ENCODE data around the gene HERPUD2.

The HERPUD2 gene

GRCh38 chr7:35647171-35647574 lies 47.8 kb downstream of the HERPUD2 start:
- H3K27ac ChIP-seq (ENCODE audit: low read depth, low read length) = no peak overlapping the region
- no peak overlapping the region for H3K4me2 ChIP-seq (ENCODE audit: low read depth, low read length, poor library complexity, severe bottlenecking)
- H3K79me2 ChIP-seq (ENCODE audit: insufficient read depth, low read length) = no peaks in the 10 kb centered on the region
- H2AFZ ChIP-seq (ENCODE audit: low read depth, low read length, severe bottlenecking) = no peak overlapping the region
- H3K36me3 ChIP-seq (ENCODE audit: low read length) = no peaks in the 10 kb centered on the region
- no peaks in the 10 kb centered on the region for H3F3A ChIP-seq (ENCODE audit: insufficient read depth)
- TF ChIP-seq CTCF (IDR thresholded peaks at IDR 0.05; ENCODE audit: insufficient read depth, low read length, poor library complexity, severe bottlenecking) (no peak), EZH2phosphoT487 (conservative IDR thresholded peaks at IDR 0.05; ENCODE audit: low read length) (no peak)
- no peak overlapping the region for H3K9ac ChIP-seq (ENCODE audit: low read length)
- H3K9me3 ChIP-seq (ENCODE audit: insufficient read depth, low read length) = 0 out of 2 replicates have a peak, but pooled peaks cover 1% of the 10 kb centered on the region
- no peaks in the 10 kb centered on the region for H3K27me3 ChIP-seq (ENCODE audit: low read length)
- H3K9me2 ChIP-seq (replicated peaks; ENCODE audit: insufficient read depth, low read length) = no peaks in the 10 kb centered on the region
- no peak overlapping the region for H3K4me3 ChIP-seq (ENCODE audit: insufficient read depth, low read length, poor library complexity, severe bottlenecking)
- H4K20me1 ChIP-seq (ENCODE audit: low read depth, low read length) = 0 out of 2 replicates have a peak, but pooled peaks cover 7% of the 10 kb centered on the region

GRCh38 chr7:35646289-35647023 lies 48.5 kb downstream of the HERPUD2 start:
- no peaks in the 10 kb centered on the region for H3K27me3 ChIP-seq (ENCODE audit: low read length)
- no peak overlapping the region for H2AFZ ChIP-seq (ENCODE audit: low read depth, low read length, severe bottlenecking)
- 0 out of 2 replicates have a peak, but pooled peaks cover 7% of the 10 kb centered on the region for H4K20me1 ChIP-seq (ENCODE audit: low read depth, low read length)
- H3K4me3 ChIP-seq (ENCODE audit: insufficient read depth, low read length, poor library complexity, severe bottlenecking) = no peak overlapping the region
- H3F3A ChIP-seq (ENCODE audit: insufficient read depth) = no peaks in the 10 kb centered on the region
- H3K9me2 ChIP-seq (replicated peaks; ENCODE audit: insufficient read depth, low read length) = no peaks in the 10 kb centered on the region
- H3K36me3 ChIP-seq (ENCODE audit: low read length) = no peaks in the 10 kb centered on the region
- no peak overlapping the region for H3K27ac ChIP-seq (ENCODE audit: low read depth, low read length)
- H3K4me2 ChIP-seq (ENCODE audit: low read depth, low read length, poor library complexity, severe bottlenecking) = no peak overlapping the region
- no peaks in the 10 kb centered on the region for H3K79me2 ChIP-seq (ENCODE audit: insufficient read depth, low read length)
- no peak overlapping the region for H3K9ac ChIP-seq (ENCODE audit: low read length)
- TF ChIP-seq EZH2phosphoT487 (conservative IDR thresholded peaks at IDR 0.05; ENCODE audit: low read length) (no peak), CTCF (IDR thresholded peaks at IDR 0.05; ENCODE audit: insufficient read depth, low read length, poor library complexity, severe bottlenecking) (no peak)
- H3K9me3 ChIP-seq (ENCODE audit: insufficient read depth, low read length) = no peaks in the 10 kb centered on the region

GRCh38 chr7:35645691-35646090 lies 49.2 kb downstream of the HERPUD2 start:
- H2AFZ ChIP-seq (ENCODE audit: low read depth, low read length, severe bottlenecking) = no peak overlapping the region
- no peaks in the 10 kb centered on the region for H3K79me2 ChIP-seq (ENCODE audit: insufficient read depth, low read length)
- no peaks in the 10 kb centered on the region for H3K36me3 ChIP-seq (ENCODE audit: low read length)
- no peaks in the 10 kb centered on the region for H3K27me3 ChIP-seq (ENCODE audit: low read length)
- H4K20me1 ChIP-seq (ENCODE audit: low read depth, low read length) = peaks cover 9% of the 10 kb centered on the region; the same call in 1 of the 2 replicates
- no peaks in the 10 kb centered on the region for H3F3A ChIP-seq (ENCODE audit: insufficient read depth)
- TF ChIP-seq EZH2phosphoT487 (conservative IDR thresholded peaks at IDR 0.05; ENCODE audit: low read length) = no peak
- no peak for TF ChIP-seq CTCF (IDR thresholded peaks at IDR 0.05; ENCODE audit: insufficient read depth, low read length, poor library complexity, severe bottlenecking)
- H3K4me2 ChIP-seq (ENCODE audit: low read depth, low read length, poor library complexity, severe bottlenecking) = no peak overlapping the region
- H3K27ac ChIP-seq (ENCODE audit: low read depth, low read length) = no peak overlapping the region
- no peak overlapping the region for H3K9ac ChIP-seq (ENCODE audit: low read length)
- no peak overlapping the region for H3K4me3 ChIP-seq (ENCODE audit: insufficient read depth, low read length, poor library complexity, severe bottlenecking)
- no peaks in the 10 kb centered on the region for H3K9me3 ChIP-seq (ENCODE audit: insufficient read depth, low read length)
- H3K9me2 ChIP-seq (replicated peaks; ENCODE audit: insufficient read depth, low read length) = no peaks in the 10 kb centered on the region
